ENCODE results near the gene MEFV.

MEFV gene

GRCh38 chr16:3262517-3262916 lies 6.1 kb upstream of the MEFV start:
- TF ChIP-seq CTCF (conservative IDR thresholded peaks at IDR 0.05) = no peak
- peak overlapping the region; percentile 82; the same call in 1 of the 2 replicates for H3K27ac ChIP-seq

GRCh38 chr16:3259836-3260235 lies 3.4 kb upstream of the MEFV start:
- TF ChIP-seq CTCF (conservative IDR thresholded peaks at IDR 0.05) = no peak
- no peak overlapping the region for H3K27ac ChIP-seq

GRCh38 chr16:3256866-3257465 lies 533 bp upstream of the MEFV start:
- H3K27ac ChIP-seq = no peak overlapping the region
- no peak for TF ChIP-seq CTCF (conservative IDR thresholded peaks at IDR 0.05)

- H3K27ac ChIP-seq = no peak overlapping the region
- no peak for TF ChIP-seq CTCF (conservative IDR thresholded peaks at IDR 0.05)
Measured at GRCh38 chr16:3254309-3254708, 2.1 kb downstream of the MEFV start.

- H3K27ac ChIP-seq = no peak overlapping the region
- no peak for TF ChIP-seq CTCF (conservative IDR thresholded peaks at IDR 0.05)
Measured at GRCh38 chr16:3252967-3253366, 3.5 kb downstream of the MEFV start.

- TF ChIP-seq CTCF (conservative IDR thresholded peaks at IDR 0.05) = no peak
- no peak overlapping the region for H3K27ac ChIP-seq
Measured at GRCh38 chr16:3249451-3249850, 7.0 kb downstream of the MEFV start.

- no peak for TF ChIP-seq CTCF (conservative IDR thresholded peaks at IDR 0.05)
- H3K27ac ChIP-seq = no peak overlapping the region
Measured at GRCh38 chr16:3249020-3249419, 7.4 kb downstream of the MEFV start.

Measured in VCaP (cell line).